GM21367 (cell line): Measurements from ENCODE around the gene OSCAR.
"Not testable (repeated sequence)": the region's sequence is repeated elsewhere in the genome, so short reads cannot be mapped to it uniquely, and the experiment has no call there.

Source experiments
- ATAC-seq: cut with Tn5 transposase; IDR thresholded peaks from one replicate; pipeline ENCODE4 v1.9.1; 2021; ENCODE audit not compliant: unreplicated experiment

OSCAR gene

DNA sequence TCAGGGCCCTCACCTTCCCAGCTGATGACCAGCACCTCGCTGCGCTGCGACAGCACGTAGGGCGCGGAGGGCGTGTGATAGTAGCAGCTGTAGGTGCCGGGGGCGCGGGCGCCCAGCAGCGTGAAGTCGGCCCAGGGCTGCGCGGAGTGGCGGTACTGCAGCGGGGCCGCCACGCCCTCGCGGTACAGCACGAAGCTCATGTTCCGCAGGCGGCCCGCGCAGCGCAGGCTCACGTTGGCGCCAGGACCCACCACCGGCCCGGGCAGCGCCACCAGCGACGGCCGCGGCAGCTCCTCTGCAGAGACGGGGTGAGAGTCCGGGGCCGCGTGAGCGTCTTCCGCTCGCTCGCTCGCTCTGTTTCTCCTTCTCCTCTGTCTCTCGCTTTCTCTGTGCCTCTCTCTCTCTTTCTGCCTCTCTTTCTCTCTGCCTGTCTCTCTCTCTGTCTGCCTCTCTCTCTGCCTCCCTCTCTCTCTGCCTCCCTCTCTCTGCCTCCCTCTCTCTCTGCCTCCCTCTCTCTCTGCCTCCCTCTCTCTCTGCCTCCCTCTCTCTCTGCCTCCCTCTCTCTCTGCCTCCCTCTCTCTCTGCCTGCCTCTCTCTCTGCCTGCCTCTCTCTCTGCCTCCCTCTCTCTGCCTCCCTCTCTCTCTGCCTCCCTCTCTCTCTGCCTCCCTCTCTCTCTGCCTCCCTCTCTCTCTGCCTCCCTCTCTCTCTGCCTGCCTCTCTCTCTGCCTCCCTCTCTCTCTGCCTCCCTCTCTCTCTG is 4.6 kb downstream of the OSCAR start:
- not testable (repeated sequence) for ATAC-seq

DNA sequence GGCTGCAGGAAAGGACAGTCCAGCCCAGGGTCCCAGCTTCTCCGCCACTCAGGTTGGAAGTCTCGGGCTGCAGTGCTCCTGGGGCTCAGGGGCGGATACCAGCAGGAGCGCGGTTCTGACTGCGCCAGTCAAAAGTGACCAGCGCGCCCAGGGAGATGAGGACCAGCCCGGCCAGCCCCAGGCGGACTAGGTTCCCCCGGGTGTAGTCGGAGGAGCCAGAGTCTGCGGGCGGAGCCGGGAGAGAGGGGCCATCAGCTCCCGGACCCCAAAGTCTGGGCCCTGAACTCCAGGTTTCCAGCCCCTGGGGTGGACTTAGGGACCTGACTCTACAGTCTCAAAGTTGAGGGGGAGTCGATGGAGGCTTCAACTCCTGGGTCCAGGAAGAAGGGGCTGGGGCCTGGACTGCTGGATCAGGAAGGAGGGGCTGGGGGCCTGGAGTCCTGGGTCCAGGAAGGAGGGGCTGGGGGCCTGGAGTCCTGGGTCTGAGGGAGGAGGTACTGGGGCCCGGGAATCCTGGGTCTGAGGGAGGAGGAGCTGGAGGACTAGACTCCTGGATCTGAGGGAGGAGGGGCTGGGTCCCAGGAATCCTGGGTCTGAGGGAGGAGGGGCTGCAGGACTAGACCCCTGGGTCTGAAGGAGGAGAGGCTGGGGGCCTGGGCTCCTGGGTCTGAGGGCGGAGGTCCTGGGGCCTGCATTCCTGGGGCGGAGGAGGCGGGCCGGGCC is 5.3 kb downstream of the OSCAR start:
- no peak for ATAC-seq

DNA sequence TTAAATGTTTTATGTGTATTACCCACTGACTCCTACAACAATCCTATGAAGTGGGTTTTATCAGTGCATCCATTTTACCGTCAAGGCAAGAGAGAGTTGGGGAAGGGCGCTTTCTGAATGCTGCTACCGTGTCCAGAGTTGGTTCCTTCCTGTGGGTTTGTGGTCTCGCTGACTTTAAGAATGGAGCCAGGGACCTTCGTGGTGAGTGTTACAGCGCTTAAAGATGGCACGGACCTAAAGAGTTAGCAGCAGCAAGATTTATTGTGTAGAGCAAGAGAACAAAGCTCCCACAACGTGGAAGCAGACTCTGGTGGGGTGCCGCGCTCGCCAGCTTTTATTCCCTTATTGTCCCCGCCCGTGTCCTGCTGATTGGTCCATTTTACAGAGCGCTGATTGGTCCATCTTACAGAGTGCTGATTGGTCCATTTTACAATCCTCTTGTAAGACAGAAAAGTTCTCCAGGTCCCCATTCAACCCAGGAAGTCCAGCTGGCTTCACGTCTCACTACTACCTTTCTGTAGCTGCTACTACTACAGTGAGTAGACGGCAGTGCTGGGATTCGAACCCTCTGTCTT is 6.1 kb downstream of the OSCAR start:
- no peak for ATAC-seq

DNA sequence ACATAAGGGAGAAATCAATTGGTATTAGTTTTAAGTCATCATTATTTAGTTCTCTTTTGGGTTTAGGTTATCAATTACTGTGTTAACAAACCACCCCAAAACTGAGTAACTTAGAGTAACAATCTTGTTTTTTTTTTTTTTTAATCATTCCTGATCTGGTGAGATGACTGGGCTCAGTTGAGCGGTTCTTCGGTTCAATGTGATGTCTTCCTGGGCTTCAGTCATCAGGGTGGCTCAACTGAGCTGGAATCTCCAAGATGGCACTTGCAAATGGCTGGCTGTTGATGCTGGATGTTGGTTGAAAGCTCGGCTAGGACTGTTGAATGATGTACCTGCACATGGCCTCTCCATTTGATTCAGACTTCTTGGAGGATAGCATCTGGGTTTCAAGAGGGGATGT is 16.2 kb downstream of the OSCAR start:
- no peak for ATAC-seq

DNA sequence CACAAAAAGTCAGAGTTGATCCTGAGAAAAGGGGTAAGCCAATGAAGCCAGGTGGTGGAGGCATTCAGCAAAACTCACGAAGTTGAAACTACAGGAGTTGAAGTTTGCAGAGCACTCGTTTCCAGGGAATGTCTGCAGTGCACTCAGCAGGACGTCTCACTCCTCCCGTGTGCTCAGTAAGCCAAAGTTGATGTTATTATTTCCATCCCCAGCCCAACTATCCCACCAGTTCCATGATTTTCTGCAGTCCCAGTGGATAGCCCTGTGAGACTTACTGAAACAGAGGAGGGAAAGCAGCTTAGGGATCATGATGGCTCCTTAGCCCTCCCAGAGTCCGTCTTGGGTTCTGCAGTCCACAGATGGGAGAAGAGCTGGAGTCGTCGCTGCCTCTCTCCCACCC is 19.6 kb downstream of the OSCAR start, which contains the start of gene TARM1:
TSS of gene TARM1 (minus strand) at position 334 of the 400 bp plus-strand sequence. CDS start at position 309, 25 bp downstream.
- ATAC-seq, result no peak

DNA sequence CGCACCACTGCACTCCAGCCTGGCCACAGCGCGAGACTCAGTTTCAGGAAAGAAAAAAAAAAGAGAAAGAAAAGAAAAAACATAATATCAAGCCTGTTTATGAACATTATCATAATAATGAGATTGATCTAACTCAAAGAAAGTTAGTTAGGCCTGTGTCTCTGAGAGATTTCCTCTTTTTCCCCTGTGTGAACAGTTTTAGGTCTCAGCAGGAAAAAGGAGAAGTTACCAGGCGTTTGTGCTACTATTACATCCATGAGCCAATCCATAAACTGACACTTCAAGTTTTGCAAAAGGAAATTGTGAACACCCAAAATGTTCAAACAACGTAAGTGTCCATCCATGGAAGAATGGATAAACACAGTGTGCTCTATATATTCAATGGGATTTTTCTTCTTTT is 23.3 kb downstream of the OSCAR start:
- ATAC-seq, result no peak

DNA sequence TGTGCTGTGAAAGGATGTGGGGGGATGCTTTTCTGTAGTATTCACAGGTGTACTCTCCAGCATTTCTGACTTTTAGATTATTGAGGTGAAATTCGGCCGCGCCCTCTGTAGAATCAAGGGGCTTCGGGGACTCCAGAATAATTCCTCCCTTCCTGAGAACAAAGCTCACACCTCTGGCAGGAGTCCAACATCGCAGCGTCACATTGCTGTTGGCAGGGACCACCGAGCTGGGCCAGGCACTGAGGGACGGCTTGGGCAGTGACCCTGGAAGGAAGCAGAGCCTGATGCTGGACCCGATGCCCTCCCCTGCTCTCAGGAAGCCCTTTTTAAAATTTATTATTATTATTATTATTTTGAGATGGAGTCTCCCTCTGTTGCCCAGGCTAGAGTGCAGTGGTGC is 25.8 kb downstream of the OSCAR start:
- no peak for ATAC-seq

DNA sequence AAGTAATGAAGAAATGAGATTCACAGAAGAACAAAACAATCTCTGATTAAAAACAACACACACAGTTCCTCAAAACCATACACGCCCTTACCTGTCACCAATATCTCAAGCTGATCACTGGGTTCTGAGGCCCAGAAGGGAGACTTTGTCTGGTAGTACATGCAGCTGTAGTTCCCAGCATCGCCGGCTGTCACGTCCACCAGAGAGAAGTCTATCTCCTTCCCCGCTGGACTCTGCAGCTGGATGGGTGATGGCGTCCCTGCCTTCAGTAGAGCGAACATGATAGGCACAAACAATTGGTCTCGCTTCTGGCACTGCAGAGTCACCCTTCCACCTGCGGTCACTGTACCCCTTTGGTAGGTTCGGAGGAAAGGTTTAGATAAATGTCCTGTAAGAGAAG is 26.8 kb downstream of the OSCAR start:
- no peak for ATAC-seq

DNA sequence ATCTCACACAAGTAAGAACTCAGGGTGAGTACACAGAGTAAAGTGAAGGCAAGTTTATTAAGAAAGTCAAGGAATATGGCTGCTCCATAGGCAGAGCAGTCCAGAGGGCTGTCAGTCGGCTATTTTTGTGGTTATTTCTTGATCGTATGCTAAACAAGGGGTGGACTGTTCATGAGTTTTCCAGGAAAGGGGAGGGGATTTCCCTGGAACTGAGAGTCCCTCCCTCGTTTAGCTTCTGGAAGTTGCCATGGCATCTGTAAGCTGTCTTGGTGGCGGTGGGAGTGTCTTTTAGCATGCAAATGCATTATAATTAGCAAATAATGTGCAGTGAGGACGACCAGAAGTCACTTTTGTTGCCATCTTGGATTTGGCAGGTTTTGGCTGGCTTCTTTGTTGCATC is 31.1 kb downstream of the OSCAR start:
- no peak for ATAC-seq

DNA sequence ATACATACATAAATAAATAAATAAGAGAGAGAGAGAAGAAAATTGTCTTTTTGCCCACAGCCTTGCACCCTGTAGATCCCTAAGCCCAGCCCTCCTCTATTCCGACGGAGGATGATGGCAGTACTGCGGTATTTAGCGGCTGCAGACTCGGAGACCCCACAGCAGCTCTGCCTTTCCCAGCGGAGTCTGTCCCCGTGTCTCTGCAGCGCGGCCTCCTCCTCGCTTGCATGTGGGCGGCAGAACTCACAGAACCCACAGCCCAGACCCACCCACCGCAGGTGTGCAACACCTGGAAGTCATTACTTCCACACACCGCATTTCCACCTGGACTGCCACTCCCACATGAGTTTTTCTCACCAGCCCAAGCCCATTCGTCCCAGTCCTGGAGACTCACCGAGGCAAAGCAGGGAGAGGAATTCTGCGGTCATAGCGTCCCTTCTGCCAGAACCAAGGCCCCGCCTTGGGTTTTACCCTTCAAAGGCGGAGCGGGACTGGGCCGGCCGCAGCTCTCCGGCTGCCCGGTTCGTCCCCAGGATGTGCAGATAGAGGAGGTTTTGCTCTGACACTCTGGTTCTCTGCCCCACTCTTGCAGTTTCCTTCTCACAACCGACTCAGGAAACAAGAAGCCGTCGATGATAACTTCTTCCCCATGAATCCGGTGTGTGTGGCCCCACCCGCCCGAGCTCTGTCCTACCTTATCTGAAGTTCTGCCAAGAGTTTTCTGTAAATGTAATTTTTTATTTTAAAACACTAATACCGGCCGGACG is 37.1 kb downstream of the OSCAR start, which contains the start of gene VSTM1:
TSS of gene VSTM1 (minus strand) at position 548 of the 767 bp plus-strand sequence. CDS start at position 428, 120 bp downstream.
- no peak for ATAC-seq

DNA sequence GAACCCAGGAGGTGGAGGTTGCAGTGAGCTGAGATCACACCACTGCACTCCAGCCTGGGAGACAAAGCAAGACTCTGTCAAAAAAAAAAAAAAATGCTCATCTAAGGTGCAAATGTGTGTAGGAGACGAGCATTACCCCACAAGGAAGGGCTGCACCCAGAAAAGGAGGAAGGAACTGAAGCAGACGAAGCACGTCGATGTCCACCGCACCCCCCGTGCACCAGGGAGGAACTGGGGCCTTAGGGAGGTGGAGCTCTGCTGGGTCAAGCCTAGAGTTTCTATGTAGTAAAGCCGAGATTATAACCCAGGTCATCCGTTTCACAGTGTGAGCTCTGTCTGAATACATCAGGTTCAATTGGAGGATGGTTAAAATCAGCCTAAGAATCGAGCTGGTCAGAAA is 38.0 kb downstream of the OSCAR start:
- no peak for ATAC-seq

DNA sequence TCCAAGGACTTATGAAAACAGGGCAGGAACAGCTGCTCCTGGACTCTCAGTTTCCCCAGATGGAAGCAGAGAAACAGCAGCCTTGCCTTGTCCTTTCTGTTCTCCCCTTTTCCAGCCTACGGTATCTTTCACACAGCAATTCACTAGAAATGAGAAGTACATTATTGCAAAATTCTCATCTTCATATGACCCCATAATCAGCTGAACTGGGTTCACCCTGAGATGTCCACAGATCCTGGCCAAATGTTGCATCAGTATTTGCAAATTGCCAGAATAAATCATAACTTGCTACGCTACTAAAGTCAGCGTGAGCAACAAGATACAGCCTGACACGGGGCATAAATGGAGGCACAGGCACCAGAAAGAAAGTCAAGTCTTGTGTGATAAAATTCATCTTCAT is 53.0 kb downstream of the OSCAR start:
- ATAC-seq, result no peak

DNA sequence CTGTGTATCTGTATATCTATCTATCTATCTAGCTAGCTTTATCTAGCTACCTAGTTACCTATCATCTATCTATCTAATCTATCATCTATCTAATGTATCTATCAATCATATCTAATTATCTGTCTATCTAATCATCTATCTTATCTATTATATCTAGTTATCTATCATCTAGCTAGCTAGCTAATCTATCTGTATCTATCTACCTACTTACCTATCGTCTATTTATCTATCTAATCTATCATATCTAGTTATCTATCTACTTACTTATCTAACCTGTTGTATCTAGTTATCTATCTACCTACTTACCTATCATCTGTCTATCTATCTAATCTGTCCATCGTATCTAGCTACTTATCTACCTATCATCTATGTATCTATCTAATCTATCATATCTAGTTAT is 54.8 kb downstream of the OSCAR start:
- no peak for ATAC-seq
